Kidney (tissue), 14 donors: ENCODE results near the gene TBC1D12. TPM values are rescaled to one million over a fixed set of nuclear protein-coding genes. Genes with fewer than 3 reads are reported as not detected.

Experiments
- DNase-seq, 5 donors: peaks; one replicate each; pipeline ENCODE4 v3.0.0-alpha.2; 2013 to 2020
- FAIRE-seq: peaks from 2 replicates; lab custom pipeline; 2012; peaks lifted over from hg19 to GRCh38; lab: Jason Lieb, UNC
- H3K27ac ChIP-seq, 2 donors: one replicate each; pipeline ENCODE4 v1.7.0; 2013; ENCODE audit warnings: low read depth in 2 of 2, low read length in 2 of 2, inconsistent platforms in 1 of 2
- H3K27me3 ChIP-seq: one replicate; pipeline ENCODE4 v1.7.1; 2013; ENCODE audit warnings: low read length, inconsistent platforms; ENCODE audit not compliant: control insufficient read depth, insufficient read depth
- H3K36me3 ChIP-seq, 3 donors: one replicate each; pipeline versions ENCODE4 v1.7.0 to v1.7.1; 2013; ENCODE audit warnings: low read length in 3 of 3, control low read depth in 1 of 3, inconsistent platforms in 1 of 3; ENCODE audit not compliant: insufficient read depth in 3 of 3, control insufficient read depth in 2 of 3
- H3K4me1 ChIP-seq, 3 donors: one replicate each; pipeline versions ENCODE4 v1.7.0 to v1.7.1; 2013; ENCODE audit warnings: low read length in 3 of 3, inconsistent platforms in 1 of 3, low read depth in 1 of 3; ENCODE audit not compliant: control insufficient read depth in 2 of 3, insufficient read depth in 2 of 3
- H3K4me3 ChIP-seq, 3 donors: one replicate each; pipeline versions ENCODE4 v1.7.0 to v1.8.1; 2013; ENCODE audit warnings: low read length in 3 of 3, control low read depth in 1 of 3, inconsistent platforms in 1 of 3
- H3K9ac ChIP-seq, 3 donors: one replicate each; pipeline versions ENCODE4 v1.7.0 to v1.7.1; 2013; ENCODE audit warnings: low read length in 3 of 3, control low read depth in 1 of 3, inconsistent platforms in 1 of 3
- H3K9me3 ChIP-seq, 3 donors: one replicate each; pipeline versions ENCODE4 v1.7.0 to v1.7.1; 2013; ENCODE audit warnings: low read length in 3 of 3, control low read depth in 1 of 3, inconsistent platforms in 1 of 3; ENCODE audit not compliant: control insufficient read depth in 2 of 3, insufficient read depth in 1 of 3
- intact Hi-C: fragments of 100-400 bp; cut with DNase I; formaldehyde crosslinking; loops from one replicate; pipeline ENCODE4 v1.11.1; 2022
- polyA plus RNA-seq: library from polyadenylated mRNA; stranded (reverse); fragments of 350-450 nt; fragmentation: Illumina TruSeq; extraction: RNeasy Lipid Tissue Mini Kit (QIAGEN cat#74804); gene quantifications from one replicate; pipeline ENCODE4 v1.2.3, GENCODE V29; 2014; ENCODE audit warnings: low read depth, low replicate concordance; ENCODE audit not compliant: insufficient read depth
- total RNA-seq: library from RNA; stranded (reverse); fragmentation: NEBNext Ultra II Directional; extraction: Animal tissue kit (Norgen Biotek cat#: 25700); gene quantifications from one replicate; pipeline ENCODE4 v1.2.1, GENCODE V29; 2021
- TF ChIP-seq, protein P1 (sequence below): IDR thresholded peaks from 3 replicates; pipeline ENCODE4 v1.5.1; 2012; ENCODE audit warnings: mild to moderate bottlenecking, moderate library complexity, borderline replicate concordance; ENCODE audit not compliant: insufficient read depth; ENCODE audit errors: extremely low read depth
- donor health status: control.
- donor health status: control.
- donor health status: control.
- donor health status: control.
- donor health status: control.
- donor health status: DM: yes; HTN: yes; CAD: no.
- donor health status: Normal renal cell carcinoma (clear cell type).

Gene TBC1D12
- total and polyA plus RNA-seq, 2 donors from 2014 or later: 4.4 to 13.1 TPM

DNA sequence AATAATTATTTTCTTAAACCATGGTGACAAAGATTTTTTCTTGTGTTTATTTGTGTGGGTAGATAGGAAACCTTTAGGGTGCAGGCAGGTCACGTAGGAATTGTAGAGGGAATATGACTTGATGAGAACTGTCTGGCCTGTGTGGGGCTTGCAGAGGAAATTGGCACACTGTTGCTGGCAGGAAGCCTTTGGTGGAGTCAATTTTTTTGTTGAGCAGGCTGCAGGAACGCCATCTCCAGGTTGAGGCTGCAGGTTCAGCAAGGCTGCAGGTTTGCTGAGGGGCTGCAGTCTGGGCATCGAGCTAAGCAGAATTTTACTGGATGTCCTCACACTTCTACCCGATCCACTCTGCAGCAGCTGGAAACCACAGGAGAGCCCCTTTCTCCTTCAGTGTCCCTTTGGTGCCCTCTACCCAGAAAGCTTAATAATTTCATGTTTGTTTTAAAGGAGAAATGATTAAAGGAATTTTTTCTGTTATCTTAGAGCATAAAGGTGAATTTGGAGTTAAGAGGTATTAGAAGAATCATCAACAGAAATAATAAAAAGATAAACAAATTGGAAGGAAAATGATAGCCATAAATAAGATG is 37.0 kb downstream of the TBC1D12 start:
- H3K36me3 ChIP-seq: no peaks in the 10 kb centered on the region
- H3K9me3 ChIP-seq: peaks cover 0 to 6% (median 2%) of the 10 kb centered on the region in 3 donors
- no peak overlapping the region for H3K27ac ChIP-seq
- TF ChIP-seq, protein P1, sequence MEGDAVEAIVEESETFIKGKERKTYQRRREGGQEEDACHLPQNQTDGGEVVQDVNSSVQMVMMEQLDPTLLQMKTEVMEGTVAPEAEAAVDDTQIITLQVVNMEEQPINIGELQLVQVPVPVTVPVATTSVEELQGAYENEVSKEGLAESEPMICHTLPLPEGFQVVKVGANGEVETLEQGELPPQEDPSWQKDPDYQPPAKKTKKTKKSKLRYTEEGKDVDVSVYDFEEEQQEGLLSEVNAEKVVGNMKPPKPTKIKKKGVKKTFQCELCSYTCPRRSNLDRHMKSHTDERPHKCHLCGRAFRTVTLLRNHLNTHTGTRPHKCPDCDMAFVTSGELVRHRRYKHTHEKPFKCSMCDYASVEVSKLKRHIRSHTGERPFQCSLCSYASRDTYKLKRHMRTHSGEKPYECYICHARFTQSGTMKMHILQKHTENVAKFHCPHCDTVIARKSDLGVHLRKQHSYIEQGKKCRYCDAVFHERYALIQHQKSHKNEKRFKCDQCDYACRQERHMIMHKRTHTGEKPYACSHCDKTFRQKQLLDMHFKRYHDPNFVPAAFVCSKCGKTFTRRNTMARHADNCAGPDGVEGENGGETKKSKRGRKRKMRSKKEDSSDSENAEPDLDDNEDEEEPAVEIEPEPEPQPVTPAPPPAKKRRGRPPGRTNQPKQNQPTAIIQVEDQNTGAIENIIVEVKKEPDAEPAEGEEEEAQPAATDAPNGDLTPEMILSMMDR: no peak
- H3K9ac ChIP-seq: no peak overlapping the region
- no peak overlapping the region for H3K4me3 ChIP-seq
- FAIRE-seq: no peak
- peak in 1 of 5 donors; percentile 20 for DNase-seq
- H3K27me3 ChIP-seq: no peaks in the 10 kb centered on the region
- intact Hi-C loops: no loop called here
- peaks cover 0 to 5% (median 0%) of the 10 kb centered on the region in 3 donors for H3K4me1 ChIP-seq

DNA sequence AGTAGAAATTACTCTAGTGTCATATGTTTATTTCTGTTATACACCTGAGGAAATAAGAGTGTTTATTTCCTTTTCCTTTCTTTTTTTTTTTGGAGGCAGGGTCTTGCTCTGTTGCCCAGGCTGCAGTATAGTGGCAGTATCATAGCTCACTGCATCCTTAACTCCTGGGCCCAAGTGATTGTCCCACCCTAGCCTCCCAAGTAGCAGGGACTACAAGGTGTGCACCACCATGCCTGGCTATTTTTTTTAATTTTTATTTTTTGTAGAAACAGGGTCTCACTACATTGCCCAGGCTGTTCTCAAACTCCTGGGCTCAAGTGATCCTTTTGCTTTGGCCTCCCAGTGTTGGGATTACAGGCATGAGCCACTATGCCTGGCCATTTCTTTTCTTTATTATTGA is 37.8 kb downstream of the TBC1D12 start:
- Histone ChIP-seq H3K9me3 (peaks cover 0 to 6% (median 2%) of the 10 kb centered on the region in 3 donors), H3K9ac (no peak overlapping the region), H3K4me1 (peaks cover 0 to 5% (median 0%) of the 10 kb centered on the region in 3 donors), H3K4me3 (no peak overlapping the region), H3K27ac (no peak overlapping the region), H3K27me3 (no peaks in the 10 kb centered on the region), H3K36me3 (no peaks in the 10 kb centered on the region)
- TF ChIP-seq, protein P1: no peak
- DNase-seq (no peak), FAIRE-seq (no peak)
- intact Hi-C loops: no loop called here

DNA sequence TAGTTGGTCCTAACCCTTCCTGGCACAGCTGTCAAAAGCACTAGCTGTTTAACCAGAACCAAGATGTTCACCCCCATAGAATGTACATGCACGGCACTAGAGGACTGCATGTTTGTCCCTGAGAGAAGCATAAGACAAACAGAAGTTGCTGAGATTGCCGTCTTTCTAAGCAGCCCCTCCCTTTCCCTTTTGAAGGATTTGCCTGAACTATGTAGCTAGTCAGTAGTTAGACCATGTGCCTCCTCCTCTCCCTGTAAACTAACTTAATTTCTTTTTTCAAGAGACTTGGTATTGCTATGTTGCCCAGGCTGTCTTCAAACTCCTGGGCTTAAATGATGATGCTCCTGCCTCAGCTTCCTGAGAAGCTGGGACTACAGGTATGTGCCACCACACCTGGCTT is 40.7 kb downstream of the TBC1D12 start:
- H3K4me1 ChIP-seq: peaks cover 0 to 8% (median 0%) of the 10 kb centered on the region in 3 donors
- no peaks in the 10 kb centered on the region for H3K36me3 ChIP-seq
- no peaks in the 10 kb centered on the region for H3K27me3 ChIP-seq
- no peak overlapping the region for H3K9ac ChIP-seq
- DNase-seq (no peak), FAIRE-seq (no peak)
- no peak overlapping the region for H3K4me3 ChIP-seq
- no peak overlapping the region for H3K27ac ChIP-seq
- intact Hi-C loops: no loop called here
- H3K9me3 ChIP-seq: peaks cover 0 to under 1% (median 0%) of the 10 kb centered on the region in 3 donors
- TF ChIP-seq, protein P1: no peak
